ENCODE results near the gene CCNI.
A peak's percentile ranks its signal among the peaks of the same experiment; 100 is the strongest.
"Not testable (repeated sequence)": the region's sequence is repeated elsewhere in the genome, so short reads cannot be mapped to it uniquely, and the experiment has no call there.

Gene CCNI

GRCh38 chr4:77072195-77072753, 3.5 kb downstream of the CCNI start:
- H3K36me3 Mint-ChIP-seq: peaks cover 3% of the 10 kb centered on the region
- H3K4me1 Mint-ChIP-seq: peaks cover 57% of the 10 kb centered on the region
- H3K27ac Mint-ChIP-seq: peak overlapping the region; percentile 94
- no peaks in the 10 kb centered on the region for H3K9me3 Mint-ChIP-seq
- H3K27me3 Mint-ChIP-seq: no peaks in the 10 kb centered on the region
- H3K4me3 Mint-ChIP-seq: peak overlapping the region; percentile 53

GRCh38 chr4:77069514-77069913, 6.3 kb downstream of the CCNI start:
- H3K4me3 Mint-ChIP-seq, H3K9me3 Mint-ChIP-seq, H3K27me3 Mint-ChIP-seq, H3K36me3 Mint-ChIP-seq: not testable (repeated sequence)
- peak overlapping the region; percentile 83 for H3K27ac Mint-ChIP-seq
- H3K4me1 Mint-ChIP-seq: peaks cover 50% of the 10 kb centered on the region

- H3K27ac Mint-ChIP-seq: peak overlapping the region; percentile 51
- H3K36me3 Mint-ChIP-seq: peaks cover 11% of the 10 kb centered on the region
- peaks cover 48% of the 10 kb centered on the region for H3K4me1 Mint-ChIP-seq
- H3K4me3 Mint-ChIP-seq: no peak overlapping the region
- no peaks in the 10 kb centered on the region for H3K27me3 Mint-ChIP-seq
- H3K9me3 Mint-ChIP-seq: no peaks in the 10 kb centered on the region
Measured at GRCh38 chr4:77065382-77065781, 10.4 kb downstream of the CCNI start.

- Mint-ChIP-seq H3K9me3 (no peaks in the 10 kb centered on the region), H3K27ac (peak overlapping the region; percentile 87), H3K36me3 (peaks cover 15% of the 10 kb centered on the region), H3K4me3 (no peak overlapping the region), H3K27me3 (no peaks in the 10 kb centered on the region), H3K4me1 (peaks cover 37% of the 10 kb centered on the region)
Measured at GRCh38 chr4:77062856-77063255, 12.9 kb downstream of the CCNI start.

- no peaks in the 10 kb centered on the region for H3K27me3 Mint-ChIP-seq
- H3K9me3 Mint-ChIP-seq: no peaks in the 10 kb centered on the region
- no peak overlapping the region for H3K4me3 Mint-ChIP-seq
- H3K36me3 Mint-ChIP-seq: peaks cover 7% of the 10 kb centered on the region
- H3K27ac Mint-ChIP-seq: peak overlapping the region; percentile 41
- peaks cover 3% of the 10 kb centered on the region for H3K4me1 Mint-ChIP-seq
Measured at GRCh38 chr4:77052352-77052751, 23.4 kb downstream of the CCNI start.

GRCh38 chr4:77050962-77051361, 24.8 kb downstream of the CCNI start:
- no peaks in the 10 kb centered on the region for H3K9me3 Mint-ChIP-seq
- H3K27ac Mint-ChIP-seq: no peak overlapping the region
- H3K4me3 Mint-ChIP-seq: no peak overlapping the region
- no peaks in the 10 kb centered on the region for H3K27me3 Mint-ChIP-seq
- H3K36me3 Mint-ChIP-seq: peaks cover 7% of the 10 kb centered on the region
- no peaks in the 10 kb centered on the region for H3K4me1 Mint-ChIP-seq

GRCh38 chr4:77047037-77047436, 28.8 kb downstream of the CCNI start:
- Mint-ChIP-seq H3K27me3 (no peaks in the 10 kb centered on the region), H3K27ac (no peak overlapping the region)

GRCh38 chr4:77045490-77045889, 30.3 kb downstream of the CCNI start:
- H3K9me3 Mint-ChIP-seq: no peaks in the 10 kb centered on the region
- peaks cover 18% of the 10 kb centered on the region for H3K4me1 Mint-ChIP-seq
- H3K4me3 Mint-ChIP-seq: no peak overlapping the region
- H3K36me3 Mint-ChIP-seq: peaks cover 6% of the 10 kb centered on the region
- H3K27me3 Mint-ChIP-seq: no peaks in the 10 kb centered on the region
- H3K27ac Mint-ChIP-seq: no peak overlapping the region

More at GRCh38 chr4:77047037-77047436, 28.8 kb downstream of the CCNI start:
- peaks cover 13% of the 10 kb centered on the region for H3K4me1 Mint-ChIP-seq
- no peak overlapping the region for H3K4me3 Mint-ChIP-seq
- peaks cover 7% of the 10 kb centered on the region for H3K36me3 Mint-ChIP-seq
- H3K9me3 Mint-ChIP-seq: no peaks in the 10 kb centered on the region

GRCh38 chr4:77044461-77045150, 31.2 kb downstream of the CCNI start:
- Mint-ChIP-seq H3K36me3 (peaks cover 6% of the 10 kb centered on the region), H3K4me3 (no peak overlapping the region), H3K27ac (no peak overlapping the region), H3K27me3 (no peaks in the 10 kb centered on the region), H3K9me3 (no peaks in the 10 kb centered on the region), H3K4me1 (peaks cover 18% of the 10 kb centered on the region)

- no peaks in the 10 kb centered on the region for H3K9me3 Mint-ChIP-seq
- H3K36me3 Mint-ChIP-seq: peaks cover 8% of the 10 kb centered on the region
- H3K4me1 Mint-ChIP-seq: peaks cover 18% of the 10 kb centered on the region
- no peak overlapping the region for H3K27ac Mint-ChIP-seq
- H3K27me3 Mint-ChIP-seq: no peaks in the 10 kb centered on the region
- H3K4me3 Mint-ChIP-seq: no peak overlapping the region
Measured at GRCh38 chr4:77043507-77044136, 32.2 kb downstream of the CCNI start.

- H3K27me3 Mint-ChIP-seq: no peaks in the 10 kb centered on the region
- H3K4me3 Mint-ChIP-seq: no peak overlapping the region
- no peaks in the 10 kb centered on the region for H3K9me3 Mint-ChIP-seq
- no peak overlapping the region for H3K27ac Mint-ChIP-seq
- H3K4me1 Mint-ChIP-seq: peaks cover 18% of the 10 kb centered on the region
- H3K36me3 Mint-ChIP-seq: peaks cover 8% of the 10 kb centered on the region
Measured at GRCh38 chr4:77040854-77041725, 34.7 kb downstream of the CCNI start.

GRCh38 chr4:77040270-77040669, 35.5 kb downstream of the CCNI start:
- Mint-ChIP-seq H3K4me3 (no peak overlapping the region), H3K27ac (no peak overlapping the region), H3K27me3 (no peaks in the 10 kb centered on the region), H3K9me3 (no peaks in the 10 kb centered on the region), H3K4me1 (peaks cover 16% of the 10 kb centered on the region), H3K36me3 (peaks cover 11% of the 10 kb centered on the region)

GRCh38 chr4:77039796-77040195, 36.0 kb downstream of the CCNI start:
- Mint-ChIP-seq H3K36me3 (peaks cover 12% of the 10 kb centered on the region), H3K27ac (no peak overlapping the region), H3K9me3 (no peaks in the 10 kb centered on the region), H3K27me3 (no peaks in the 10 kb centered on the region), H3K4me1 (peaks cover 11% of the 10 kb centered on the region), H3K4me3 (no peak overlapping the region)

- Mint-ChIP-seq H3K27ac (no peak overlapping the region), H3K4me3 (no peak overlapping the region), H3K4me1 (peaks cover 5% of the 10 kb centered on the region), H3K9me3 (no peaks in the 10 kb centered on the region), H3K36me3 (peaks cover 14% of the 10 kb centered on the region), H3K27me3 (no peaks in the 10 kb centered on the region)
Measured at GRCh38 chr4:77037736-77038135, 38.1 kb downstream of the CCNI start.

- H3K4me1 Mint-ChIP-seq, H3K9me3 Mint-ChIP-seq, H3K27ac Mint-ChIP-seq, H3K27me3 Mint-ChIP-seq, H3K4me3 Mint-ChIP-seq: not testable (repeated sequence)
- peaks cover 14% of the 10 kb centered on the region for H3K36me3 Mint-ChIP-seq
Measured at GRCh38 chr4:77037168-77037567, 38.6 kb downstream of the CCNI start.

- H3K27ac Mint-ChIP-seq: no peak overlapping the region
- H3K4me1 Mint-ChIP-seq: peaks cover 15% of the 10 kb centered on the region
- H3K36me3 Mint-ChIP-seq: peaks cover 14% of the 10 kb centered on the region
- no peaks in the 10 kb centered on the region for H3K9me3 Mint-ChIP-seq
- no peaks in the 10 kb centered on the region for H3K27me3 Mint-ChIP-seq
- H3K4me3 Mint-ChIP-seq: no peak overlapping the region
Measured at GRCh38 chr4:77036206-77036605, 39.6 kb downstream of the CCNI start.

All from activated naive CD4-positive, alpha-beta T cell treated with anti-CD3 and anti-CD28 coated beads, Interleukin-2, amount 50 U/mL, for 24 hours (primary cell).